Testis (tissue), 2 donors: Measurements from ENCODE around the gene C1D.

Experiments
- CTCF ChIP-seq, 3 experiments: fragments of 450-650 bp in 2 of 3; fragments of 200-600 bp in 1 of 3; sonication (generic) in 1 of 3; IDR thresholded peaks; one replicate each; pipeline ENCODE4 v1.5.1; 2016 to 2019; ENCODE audit warnings: antibody characterized with exemption in 3 of 3, mild to moderate bottlenecking in 2 of 3, moderate library complexity in 1 of 3
- POLR2A ChIP-seq: fragments of 450-650 bp; IDR thresholded peaks from one replicate; pipeline ENCODE4 v1.6.1; 2017; ENCODE audit warnings: antibody characterized with exemption, mild to moderate bottlenecking, moderate library complexity

GRCh38 chr2:68108120-68108519 is 45.3 kb upstream of the C1D start:
- TF ChIP-seq CTCF (IDR thresholded peaks at IDR 0.05) = no peak
- TF ChIP-seq POLR2A = no peak
